Activated T-helper 17 cell treated with anti-CD3 and anti-CD28 coated beads, Interleukin-2, amount 50 U/mL, for 72 hours (primary cell): Measurements from ENCODE around the gene P2RX7. TPM values are rescaled to one million over a fixed set of nuclear protein-coding genes. Genes with fewer than 3 reads are reported as not detected.
"Not testable (repeated sequence)": the region's sequence is repeated elsewhere in the genome, so short reads cannot be mapped to it uniquely, and the experiment has no call there.

ENCODE experiments used
- ATAC-seq: fragments of 150-1000 bp; cut with Tn5 transposase; replicated peaks from 2 replicates; pipeline ENCODE4 v1.10.0; 2021; ENCODE audit warnings: mild to moderate bottlenecking, moderate library complexity
- H3K27ac Mint-ChIP-seq: one replicate; pipeline ENCODE4 v1.8.0; 2022; ENCODE audit warnings: mixed read lengths
- H3K27me3 Mint-ChIP-seq: one replicate; pipeline ENCODE4 v1.8.0; 2022; ENCODE audit warnings: mixed read lengths
- H3K36me3 Mint-ChIP-seq: one replicate; pipeline ENCODE4 v1.8.0; 2022; ENCODE audit warnings: low read depth, mild to moderate bottlenecking, mixed read lengths
- H3K4me1 Mint-ChIP-seq: one replicate; pipeline ENCODE4 v1.8.0; 2022; ENCODE audit warnings: mixed read lengths
- H3K4me3 Mint-ChIP-seq: one replicate; pipeline ENCODE4 v1.8.0; 2022; ENCODE audit warnings: mild to moderate bottlenecking, mixed read lengths
- H3K9me3 Mint-ChIP-seq: one replicate; pipeline ENCODE4 v1.8.0; 2022; ENCODE audit warnings: mixed read lengths
- total RNA-seq, 2 donors: library from RNA; stranded (reverse); gene quantifications; one replicate each; pipeline ENCODE4 v1.2.3, GENCODE V29; 2022

The P2RX7 gene
- total RNA-seq, 2 donors from 2014 or later: 3.8 to 6.4 TPM

DNA sequence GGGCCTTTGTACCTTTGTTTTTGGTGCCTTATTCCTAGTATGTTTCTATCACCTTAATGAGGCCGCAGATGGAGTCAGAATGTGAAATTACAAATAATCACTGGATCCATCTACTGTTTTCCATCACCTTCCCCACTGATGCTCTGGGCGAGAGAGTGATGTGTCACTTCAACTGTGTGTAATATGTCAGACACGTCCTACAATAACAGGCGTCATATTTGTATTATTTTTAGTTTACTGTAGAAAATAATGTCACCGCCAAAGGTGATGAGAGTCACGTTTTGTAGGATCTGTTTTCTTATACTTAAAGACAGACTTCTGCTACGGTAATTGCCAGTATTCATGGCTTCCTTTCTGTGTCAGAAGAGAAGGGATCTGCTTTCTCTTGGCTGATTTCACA is 54.8 kb downstream of the P2RX7 start:
- no peaks in the 10 kb centered on the region for H3K36me3 Mint-ChIP-seq
- ATAC-seq: no peak
- no peaks in the 10 kb centered on the region for H3K4me1 Mint-ChIP-seq
- H3K9me3 Mint-ChIP-seq: no peaks in the 10 kb centered on the region
- H3K4me3 Mint-ChIP-seq: no peak overlapping the region
- H3K27me3 Mint-ChIP-seq: no peaks in the 10 kb centered on the region
- no peak overlapping the region for H3K27ac Mint-ChIP-seq

DNA sequence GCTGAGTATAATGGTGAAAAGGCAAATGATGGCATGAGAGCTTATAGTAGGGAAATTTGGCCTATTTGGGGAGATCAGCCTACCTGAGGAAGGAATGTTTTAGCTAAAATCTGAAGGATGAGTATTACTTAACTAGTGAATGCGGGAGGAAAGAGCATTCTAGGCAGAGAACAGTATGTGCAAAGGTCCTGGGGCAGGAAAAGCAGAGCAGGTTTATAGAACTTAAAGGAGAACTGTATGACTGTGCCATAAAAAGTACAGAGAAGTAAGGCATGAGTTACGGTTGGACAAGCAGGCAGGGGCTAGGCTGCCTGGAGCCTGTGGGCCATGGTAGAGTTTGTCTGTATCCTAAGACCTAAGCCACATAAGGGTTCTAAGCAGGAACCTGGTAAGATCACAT is 55.6 kb downstream of the P2RX7 start:
- ATAC-seq: no peak
- Mint-ChIP-seq H3K4me3 (no peak overlapping the region), H3K9me3 (no peaks in the 10 kb centered on the region), H3K4me1 (no peaks in the 10 kb centered on the region), H3K27me3 (no peaks in the 10 kb centered on the region), H3K36me3 (no peaks in the 10 kb centered on the region), H3K27ac (no peak overlapping the region)

DNA sequence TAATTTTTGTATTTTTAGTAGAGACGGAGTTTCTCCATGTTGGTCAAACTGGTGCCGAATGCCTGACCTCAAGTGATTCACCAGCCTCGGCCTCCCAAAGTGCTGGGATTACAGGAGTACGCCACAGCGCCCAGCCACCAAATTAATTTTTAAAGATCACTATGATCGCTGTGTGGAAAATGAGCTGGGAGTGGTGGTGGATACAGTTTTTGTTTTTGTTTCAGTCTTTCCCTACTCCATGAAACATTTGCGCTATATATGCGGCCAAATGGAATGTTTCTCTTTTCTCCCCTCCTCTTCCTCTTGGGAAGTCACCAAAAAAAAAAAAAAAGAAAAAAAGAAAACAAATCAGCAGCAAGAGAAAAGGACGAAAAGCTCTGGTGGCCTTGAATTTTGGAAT is 56.5 kb downstream of the P2RX7 start:
- ATAC-seq: no peak
- Mint-ChIP-seq H3K36me3 (no peaks in the 10 kb centered on the region), H3K27me3 (no peaks in the 10 kb centered on the region), H3K4me3 (no peak overlapping the region), H3K27ac (no peak overlapping the region), H3K4me1 (no peaks in the 10 kb centered on the region), H3K9me3 (no peaks in the 10 kb centered on the region)

DNA sequence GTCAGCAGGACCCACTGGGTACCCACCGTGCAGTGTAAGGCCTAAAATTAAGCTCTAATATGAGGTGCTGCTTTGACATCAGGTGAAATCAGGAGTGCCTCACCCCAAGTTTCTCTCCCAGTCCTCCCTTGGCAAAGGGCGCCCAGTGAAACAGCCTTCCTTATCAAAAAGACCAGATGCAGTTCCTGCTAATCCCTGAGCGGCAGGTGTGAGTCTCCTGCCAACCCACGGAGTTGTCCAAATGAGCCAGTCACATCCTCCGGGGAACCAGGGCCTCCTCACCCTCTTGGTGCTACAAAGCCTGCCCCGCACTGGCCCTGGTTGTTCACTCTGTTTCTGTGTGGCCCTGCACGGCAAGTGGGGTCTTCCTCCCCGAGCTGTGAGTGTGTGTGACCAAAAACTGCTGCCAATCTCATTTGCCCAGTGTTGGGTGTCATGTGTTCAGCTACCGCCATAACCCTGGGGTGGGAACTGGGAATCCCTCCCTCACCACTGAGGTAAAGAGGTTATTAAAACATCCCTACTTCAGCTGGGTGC is 57.0 kb downstream of the P2RX7 start:
- H3K36me3 Mint-ChIP-seq: no peaks in the 10 kb centered on the region
- H3K9me3 Mint-ChIP-seq: no peaks in the 10 kb centered on the region
- no peak overlapping the region for H3K4me3 Mint-ChIP-seq
- H3K4me1 Mint-ChIP-seq: no peaks in the 10 kb centered on the region
- no peak overlapping the region for H3K27ac Mint-ChIP-seq
- no peak for ATAC-seq
- H3K27me3 Mint-ChIP-seq: no peaks in the 10 kb centered on the region

DNA sequence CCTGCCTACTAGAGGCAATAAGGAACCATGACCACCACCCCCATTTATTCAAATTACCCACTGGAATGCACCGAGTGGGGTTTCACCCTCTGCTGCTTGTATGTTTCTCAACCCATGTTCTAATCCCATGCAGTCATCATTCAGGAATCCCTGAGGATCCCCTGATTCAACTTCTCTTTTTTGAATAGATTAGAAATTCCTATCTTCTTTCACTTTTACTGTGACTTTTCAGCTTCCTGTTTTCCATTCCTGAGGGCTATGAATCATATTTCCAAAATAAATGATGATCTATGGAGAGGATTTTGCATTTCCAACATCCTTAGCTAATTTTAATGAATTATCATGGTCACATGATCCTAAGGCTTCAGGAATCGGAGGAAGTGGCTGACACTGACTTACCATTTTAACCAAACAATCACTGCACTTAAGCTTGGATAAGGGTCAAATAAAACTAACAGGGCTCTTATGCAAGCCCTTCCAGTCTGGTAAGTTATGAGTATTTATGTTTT is 57.9 kb downstream of the P2RX7 start:
- Mint-ChIP-seq H3K4me3 (no peak overlapping the region), H3K36me3 (no peaks in the 10 kb centered on the region), H3K27ac (no peak overlapping the region), H3K9me3 (no peaks in the 10 kb centered on the region), H3K27me3 (no peaks in the 10 kb centered on the region), H3K4me1 (no peaks in the 10 kb centered on the region)
- peak; percentile 49 for ATAC-seq

DNA sequence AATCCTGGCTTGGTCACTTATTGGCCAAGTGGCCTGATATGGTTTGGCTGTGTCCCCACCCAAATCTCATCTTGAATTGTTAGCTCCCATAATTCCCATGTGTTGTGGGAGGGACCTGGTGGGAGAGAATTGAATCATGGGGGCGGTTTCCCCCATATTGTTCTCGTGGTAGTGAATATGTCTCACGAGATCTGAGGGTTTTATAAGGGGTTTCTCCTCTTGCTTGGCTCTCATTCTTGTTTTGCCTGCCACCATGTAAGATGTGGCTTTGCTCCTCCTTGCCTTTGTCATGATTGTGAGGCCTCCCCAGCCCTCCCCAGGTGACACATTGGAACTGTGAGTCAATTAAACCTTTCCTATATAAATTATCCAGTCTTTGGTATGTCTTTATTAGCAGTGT is 58.5 kb downstream of the P2RX7 start:
- Mint-ChIP-seq H3K36me3 (no peaks in the 10 kb centered on the region), H3K4me3 (no peak overlapping the region), H3K27me3 (no peaks in the 10 kb centered on the region), H3K9me3 (no peaks in the 10 kb centered on the region), H3K4me1 (no peaks in the 10 kb centered on the region), H3K27ac (peak overlapping the region; percentile 59)
- peak; percentile 28 for ATAC-seq

DNA sequence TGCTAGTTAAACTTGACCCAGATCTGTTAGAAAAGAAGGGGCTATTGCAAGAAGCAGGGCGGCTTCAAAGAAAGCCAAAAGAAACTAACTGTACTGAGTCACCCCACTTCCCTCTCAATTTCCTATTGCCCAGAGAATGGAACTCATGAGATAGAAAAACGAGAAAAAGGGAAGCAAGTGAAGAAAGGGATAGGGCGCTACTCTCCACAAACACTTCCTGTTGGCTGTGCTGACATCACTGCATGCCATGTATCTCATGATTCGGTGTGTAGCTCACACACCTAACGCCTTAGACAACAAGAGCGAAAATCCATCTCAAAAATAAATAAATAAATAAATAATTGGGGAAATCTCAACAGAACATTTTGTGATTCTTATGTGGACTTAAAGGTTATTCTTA is 64.2 kb downstream of the P2RX7 start:
- no peak overlapping the region for H3K4me3 Mint-ChIP-seq
- H3K9me3 Mint-ChIP-seq: no peaks in the 10 kb centered on the region
- no peaks in the 10 kb centered on the region for H3K36me3 Mint-ChIP-seq
- no peak overlapping the region for H3K27ac Mint-ChIP-seq
- no peaks in the 10 kb centered on the region for H3K4me1 Mint-ChIP-seq
- ATAC-seq: peak; percentile 45
- no peaks in the 10 kb centered on the region for H3K27me3 Mint-ChIP-seq

DNA sequence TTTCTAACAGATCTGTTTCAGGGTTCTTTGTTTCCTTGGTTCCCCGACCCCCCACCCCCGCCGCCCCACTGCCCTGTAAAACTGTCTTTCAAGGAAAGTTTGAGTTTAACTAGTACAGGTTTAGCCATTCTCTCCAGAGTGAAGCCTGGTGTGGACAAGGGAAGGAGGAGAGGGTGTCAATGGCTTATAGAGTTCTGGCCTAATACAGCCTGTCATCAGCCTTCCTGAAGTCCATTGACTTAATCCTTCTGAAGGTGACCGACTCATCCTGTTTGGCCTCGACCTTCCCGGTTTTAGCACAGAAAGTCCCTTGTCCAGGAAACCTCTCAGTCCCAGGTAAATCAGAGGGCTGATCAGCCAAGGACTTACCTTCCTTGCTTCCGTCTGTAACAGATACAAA is 66.3 kb downstream of the P2RX7 start:
- ATAC-seq: no peak
- Mint-ChIP-seq H3K27ac (no peak overlapping the region), H3K36me3 (no peaks in the 10 kb centered on the region), H3K9me3 (no peaks in the 10 kb centered on the region), H3K27me3 (no peaks in the 10 kb centered on the region), H3K4me1 (no peaks in the 10 kb centered on the region), H3K4me3 (no peak overlapping the region)

DNA sequence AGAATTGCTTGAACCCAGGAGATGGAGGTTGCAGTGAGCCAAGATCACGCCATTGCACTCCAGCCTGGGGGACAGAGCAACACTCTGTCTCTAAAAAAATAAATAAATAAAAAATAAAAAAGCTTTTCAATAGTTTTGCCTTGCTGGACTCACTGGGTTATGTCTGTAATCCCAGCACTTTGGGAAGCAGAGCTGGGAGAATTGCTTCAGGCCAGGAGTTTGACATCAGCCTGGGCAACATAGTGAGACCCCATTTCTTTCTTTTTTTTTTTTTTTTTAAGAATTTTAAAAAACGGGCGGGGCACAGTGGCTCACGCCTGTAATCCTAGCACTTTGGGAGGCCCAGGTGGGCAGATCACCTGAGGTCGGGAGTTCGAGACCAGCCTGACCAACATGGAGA is 68.5 kb downstream of the P2RX7 start:
- H3K27me3 Mint-ChIP-seq, H3K4me3 Mint-ChIP-seq, H3K9me3 Mint-ChIP-seq, H3K36me3 Mint-ChIP-seq, H3K4me1 Mint-ChIP-seq, H3K27ac Mint-ChIP-seq, ATAC-seq: not testable (repeated sequence)

DNA sequence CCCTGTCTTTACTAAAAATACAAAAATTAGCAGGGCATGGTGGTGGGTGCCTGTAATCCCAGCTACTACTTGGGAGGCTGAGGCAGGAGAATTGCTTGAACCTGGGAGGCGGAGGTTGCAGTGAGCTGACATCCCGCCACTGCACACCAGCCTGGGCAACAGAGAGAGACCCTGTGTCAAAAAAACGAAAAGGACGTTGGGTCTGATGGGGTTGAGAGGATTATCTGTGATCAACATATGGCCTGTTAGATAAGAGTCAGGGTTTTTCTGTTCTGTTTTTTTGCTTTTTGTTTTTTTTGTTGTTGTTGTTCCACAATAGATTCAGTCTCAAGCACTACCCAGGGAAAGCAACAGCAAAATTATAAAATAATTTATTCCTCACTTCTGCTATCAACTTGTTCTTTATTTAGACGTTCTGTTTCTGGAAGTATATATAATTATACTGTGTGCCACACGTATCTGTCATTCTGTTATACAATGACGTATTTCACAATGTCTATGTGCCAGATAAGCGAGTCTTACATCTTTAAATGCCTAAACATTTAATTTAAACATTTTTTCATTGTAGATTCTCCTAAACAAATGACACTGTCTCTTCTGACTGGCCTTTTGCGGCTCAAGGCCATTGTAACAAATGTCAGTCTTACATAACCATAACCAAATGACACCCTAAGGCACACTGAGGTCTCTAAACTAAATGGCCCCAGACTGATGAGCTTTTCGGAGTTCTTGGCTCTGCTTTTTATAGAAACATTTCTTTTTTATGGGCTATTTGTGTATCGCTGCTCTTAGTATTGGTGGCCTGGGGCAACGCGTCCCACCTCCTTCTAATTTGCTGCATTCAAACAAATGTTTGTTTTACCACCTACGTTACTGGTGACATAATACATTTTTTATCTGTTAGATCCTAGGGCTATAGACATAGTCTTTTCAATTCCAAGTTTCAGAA is 70.0 kb downstream of the P2RX7 start:
- H3K27ac Mint-ChIP-seq: no peak overlapping the region
- ATAC-seq: no peak
- H3K9me3 Mint-ChIP-seq: no peaks in the 10 kb centered on the region
- H3K27me3 Mint-ChIP-seq: no peaks in the 10 kb centered on the region
- no peaks in the 10 kb centered on the region for H3K36me3 Mint-ChIP-seq
- H3K4me1 Mint-ChIP-seq: peaks cover 8% of the 10 kb centered on the region
- H3K4me3 Mint-ChIP-seq: no peak overlapping the region

DNA sequence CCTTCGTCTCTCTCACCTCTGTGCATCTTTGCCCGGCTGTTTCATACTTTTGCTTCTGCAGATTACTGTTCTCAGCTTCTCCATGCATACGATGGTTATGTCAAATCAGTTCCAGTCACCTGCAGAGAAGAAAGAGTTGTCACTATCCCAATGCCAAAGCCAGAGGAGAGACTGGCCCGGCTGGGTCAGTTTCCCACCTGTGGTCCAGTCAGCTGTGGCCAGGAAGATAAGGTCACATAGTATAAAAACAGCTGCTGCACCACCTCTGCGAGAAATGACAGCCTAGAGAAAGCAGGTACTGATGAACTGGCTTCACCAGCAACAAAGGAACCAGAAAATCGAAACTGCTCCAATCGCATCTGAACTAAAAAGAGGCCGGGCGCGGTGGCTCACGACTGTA is 70.8 kb downstream of the P2RX7 start:
- no peak overlapping the region for H3K4me3 Mint-ChIP-seq
- peaks cover 8% of the 10 kb centered on the region for H3K4me1 Mint-ChIP-seq
- ATAC-seq: no peak
- H3K9me3 Mint-ChIP-seq: no peaks in the 10 kb centered on the region
- peak overlapping the region; percentile 0 for H3K27ac Mint-ChIP-seq
- no peaks in the 10 kb centered on the region for H3K36me3 Mint-ChIP-seq
- H3K27me3 Mint-ChIP-seq: no peaks in the 10 kb centered on the region

DNA sequence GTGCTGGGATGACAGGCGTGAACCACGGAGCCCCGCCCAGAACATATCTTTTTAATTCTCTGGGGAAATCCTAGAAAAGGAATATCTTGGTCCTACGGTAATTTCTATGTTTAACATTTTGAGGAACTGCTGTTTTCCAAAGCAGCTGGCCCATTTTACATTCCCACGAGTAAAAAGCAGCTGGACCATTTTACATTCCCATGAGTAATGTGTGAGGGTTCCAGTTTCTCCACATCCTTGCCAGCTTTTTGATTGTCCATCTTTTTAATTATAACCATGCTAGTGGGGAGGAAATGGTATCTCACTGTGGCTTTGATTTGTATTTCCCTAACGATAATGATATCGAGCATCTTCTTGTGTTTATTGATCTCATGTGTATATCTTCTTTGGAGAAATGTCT is 72.8 kb downstream of the P2RX7 start:
- no peak overlapping the region for H3K27ac Mint-ChIP-seq
- peaks cover under 1% of the 10 kb centered on the region for H3K36me3 Mint-ChIP-seq
- H3K9me3 Mint-ChIP-seq: no peaks in the 10 kb centered on the region
- H3K4me3 Mint-ChIP-seq: no peak overlapping the region
- ATAC-seq: no peak
- H3K27me3 Mint-ChIP-seq: no peaks in the 10 kb centered on the region
- peaks cover 8% of the 10 kb centered on the region for H3K4me1 Mint-ChIP-seq

DNA sequence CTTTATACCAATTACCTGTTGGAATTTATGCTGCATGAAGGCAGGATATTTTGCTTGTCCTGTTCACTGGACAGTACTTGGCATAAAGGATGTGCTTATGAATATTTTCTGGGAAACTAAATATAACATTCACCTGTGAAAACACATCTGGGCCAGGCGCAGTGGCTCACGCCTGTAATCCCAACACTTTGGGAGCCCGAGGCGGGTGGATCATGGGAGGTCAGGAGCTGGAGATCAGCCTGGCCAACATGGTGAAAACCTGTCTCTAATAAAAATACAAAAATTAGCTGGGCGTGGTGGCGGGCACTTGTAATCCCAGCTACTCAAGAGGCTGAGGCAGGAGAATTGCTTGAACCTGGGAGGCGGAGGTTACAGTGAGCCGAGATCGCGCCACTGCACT is 75.9 kb downstream of the P2RX7 start:
- H3K9me3 Mint-ChIP-seq, H3K27ac Mint-ChIP-seq, H3K4me1 Mint-ChIP-seq, ATAC-seq, H3K27me3 Mint-ChIP-seq: not testable (repeated sequence)
- Mint-ChIP-seq H3K4me3 (peak overlapping the region; percentile 90), H3K36me3 (peaks cover 29% of the 10 kb centered on the region)

DNA sequence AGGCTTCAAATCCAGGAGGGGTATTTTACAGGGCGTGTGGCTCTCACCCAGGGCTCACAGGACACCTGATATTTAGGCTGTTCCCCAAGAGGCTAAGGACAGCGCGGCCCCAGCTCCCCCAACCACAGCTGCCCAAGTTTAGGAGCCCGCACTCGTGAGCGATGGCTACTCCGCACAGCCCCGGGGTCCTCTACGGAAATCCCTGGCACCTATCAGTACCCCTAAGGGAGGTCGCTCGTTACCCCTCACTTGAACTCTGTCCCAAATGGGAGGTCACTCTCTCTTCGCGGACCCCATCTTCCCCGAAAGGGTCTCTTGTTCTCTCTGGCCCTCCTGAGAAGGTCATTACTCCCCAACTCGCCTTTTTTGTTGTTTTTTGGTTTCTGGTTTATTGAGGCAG is 76.5 kb downstream of the P2RX7 start:
- Mint-ChIP-seq H3K9me3 (no peaks in the 10 kb centered on the region), H3K4me1 (peaks cover 8% of the 10 kb centered on the region), H3K36me3 (peaks cover 35% of the 10 kb centered on the region), H3K27ac (peak overlapping the region; percentile 48), H3K27me3 (no peaks in the 10 kb centered on the region), H3K4me3 (peak overlapping the region; percentile 90)
- no peak for ATAC-seq
